Skeletal muscle tissue (tissue), 4 donors: Measurements from ENCODE around the gene RPL10. TPM values are rescaled to one million over a fixed set of nuclear protein-coding genes. Genes with fewer than 3 reads are reported as not detected.

ENCODE experiments used
- H3K27ac ChIP-seq: one replicate; pipeline ENCODE4 v1.7.0; 2013; ENCODE audit warnings: mild to moderate bottlenecking, low read depth, low read length, inconsistent platforms
- H3K27me3 ChIP-seq, 3 donors: one replicate each; pipeline ENCODE4 v1.7.0; 2013; ENCODE audit warnings: low read length in 3 of 3; ENCODE audit not compliant: control insufficient read depth in 3 of 3, insufficient read depth in 3 of 3
- H3K36me3 ChIP-seq, 3 donors: one replicate each; pipeline ENCODE4 v1.7.0; 2013; ENCODE audit warnings: low read length in 3 of 3; ENCODE audit not compliant: control insufficient read depth in 3 of 3, insufficient read depth in 3 of 3
- H3K4me1 ChIP-seq, 3 donors: one replicate each; pipeline ENCODE4 v1.7.0; 2013; ENCODE audit warnings: low read length in 3 of 3, mild to moderate bottlenecking in 3 of 3; ENCODE audit not compliant: control insufficient read depth in 3 of 3, insufficient read depth in 3 of 3
- H3K4me3 ChIP-seq, 3 donors: one replicate each; pipeline ENCODE4 v1.7.0; 2013; ENCODE audit warnings: low read length in 3 of 3
- H3K9ac ChIP-seq, 3 donors: one replicate each; pipeline ENCODE4 v1.7.0; 2013; ENCODE audit warnings: low read length in 3 of 3, mild to moderate bottlenecking in 3 of 3, moderate library complexity in 2 of 3, low read depth in 1 of 3
- H3K9me3 ChIP-seq, 3 donors: one replicate each; pipeline ENCODE4 v1.7.0; 2013; ENCODE audit warnings: low read length in 3 of 3; ENCODE audit not compliant: control insufficient read depth in 3 of 3
- total RNA-seq: library from RNA; depleted of rRNA; stranded (reverse); fragments of >200 nt; gene quantifications from one replicate; pipeline ENCODE4 v1.2.3, GENCODE V29; 2014
- donor health status: Osteomylitis.

The RPL10 gene
- total RNA-seq, 1 donor from 2014 or later: 4,963 TPM

DNA sequence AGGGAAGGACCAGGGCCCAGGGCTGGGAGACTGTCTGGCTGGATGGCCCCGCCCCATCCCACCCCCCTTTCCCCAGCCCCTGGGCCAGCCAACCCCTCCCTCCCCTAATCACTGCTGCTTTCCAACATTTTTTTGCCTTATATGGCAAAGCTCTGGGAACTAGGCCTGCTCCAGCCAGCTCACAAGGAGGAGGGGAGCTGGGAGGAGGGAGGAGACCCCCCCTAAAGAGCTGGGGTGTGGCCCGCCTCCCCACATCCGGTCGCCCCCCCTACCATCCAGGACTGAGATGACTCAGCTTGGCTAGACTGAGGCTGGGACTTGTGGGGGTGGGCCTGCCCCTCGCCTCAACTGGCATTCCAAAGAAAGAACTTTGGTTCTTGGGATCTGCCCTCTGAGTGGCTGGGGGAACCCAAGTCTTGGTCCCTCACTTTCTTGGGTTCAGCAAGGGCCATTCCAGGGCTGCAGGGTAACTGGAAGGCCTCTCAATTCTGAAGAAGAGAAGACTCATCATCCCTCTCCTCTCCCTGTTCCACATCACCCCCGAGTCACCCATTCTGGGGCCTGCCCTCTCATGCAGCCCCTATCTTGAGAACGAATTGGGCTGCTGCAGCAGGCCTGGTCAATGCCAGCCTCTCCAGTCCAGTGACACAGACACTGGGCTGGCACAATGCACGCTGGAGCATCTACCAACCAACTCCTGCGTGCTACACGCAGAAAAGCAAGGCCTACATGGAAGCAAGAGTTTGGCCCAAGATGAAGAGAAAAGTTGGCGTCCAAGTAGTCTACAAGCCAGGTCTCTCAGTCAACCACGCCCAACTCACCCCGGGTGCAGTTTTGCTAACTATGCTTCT lies 28.5 kb upstream of the RPL10 start:
- H3K36me3 ChIP-seq: peaks cover 5 to 9% (median 7%) of the 10 kb centered on the region in 3 donors
- H3K4me3 ChIP-seq: peak overlapping the region; percentile 79 to 90 (median 87)
- no peaks in the 10 kb centered on the region for H3K9me3 ChIP-seq
- H3K4me1 ChIP-seq: peaks cover 24 to 52% (median 32%) of the 10 kb centered on the region in 3 donors
- peak overlapping the region; percentile 80 for H3K27ac ChIP-seq
- H3K9ac ChIP-seq: peak overlapping the region; percentile 59 to 82 (median 65)
- H3K27me3 ChIP-seq: no peaks in the 10 kb centered on the region

DNA sequence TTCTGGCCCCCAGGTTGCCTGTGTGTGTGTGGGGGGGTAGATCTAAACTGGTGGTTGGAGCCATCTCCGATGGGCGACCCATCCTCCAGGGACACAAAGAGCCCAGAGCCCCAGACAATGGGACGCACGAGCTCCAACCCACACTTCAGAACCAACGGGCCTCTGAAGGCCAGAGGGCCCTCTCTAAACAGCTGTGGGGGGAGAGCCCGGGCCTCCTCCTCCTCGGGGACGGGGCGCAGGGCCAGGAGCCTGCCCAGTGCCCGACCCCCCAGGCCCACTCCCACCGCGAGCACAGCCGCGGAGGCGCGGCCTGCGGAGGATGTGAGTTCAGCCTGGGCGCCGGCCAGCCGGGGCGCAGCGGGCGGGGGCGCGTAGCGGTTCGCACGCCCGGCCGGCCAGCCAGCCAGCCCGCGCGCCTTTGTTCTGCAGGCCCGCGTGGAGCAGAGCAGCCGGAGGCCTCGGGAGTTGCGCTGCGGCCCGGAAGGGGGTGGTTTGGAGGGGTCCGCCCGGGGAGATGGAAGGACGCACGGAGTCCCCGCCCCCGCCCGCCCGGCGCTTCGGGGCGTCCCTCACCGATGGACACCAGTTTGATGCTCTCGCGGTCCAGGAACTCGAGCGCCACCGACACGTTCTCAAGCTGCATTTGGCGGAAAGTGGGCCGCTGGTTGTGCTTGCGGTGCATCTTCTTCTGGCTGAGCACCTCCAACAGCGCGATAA lies 27.7 kb upstream of the RPL10 start:
- H3K36me3 ChIP-seq: peaks cover 5 to 9% (median 7%) of the 10 kb centered on the region in 3 donors
- H3K9ac ChIP-seq: peak overlapping the region; percentile 56 to 82 (median 65)
- H3K4me3 ChIP-seq: peak overlapping the region; percentile 83 to 90 (median 87)
- H3K4me1 ChIP-seq: peaks cover 24 to 52% (median 35%) of the 10 kb centered on the region in 3 donors
- no peaks in the 10 kb centered on the region for H3K27me3 ChIP-seq
- peak overlapping the region; percentile 80 for H3K27ac ChIP-seq
- H3K9me3 ChIP-seq: no peaks in the 10 kb centered on the region

DNA sequence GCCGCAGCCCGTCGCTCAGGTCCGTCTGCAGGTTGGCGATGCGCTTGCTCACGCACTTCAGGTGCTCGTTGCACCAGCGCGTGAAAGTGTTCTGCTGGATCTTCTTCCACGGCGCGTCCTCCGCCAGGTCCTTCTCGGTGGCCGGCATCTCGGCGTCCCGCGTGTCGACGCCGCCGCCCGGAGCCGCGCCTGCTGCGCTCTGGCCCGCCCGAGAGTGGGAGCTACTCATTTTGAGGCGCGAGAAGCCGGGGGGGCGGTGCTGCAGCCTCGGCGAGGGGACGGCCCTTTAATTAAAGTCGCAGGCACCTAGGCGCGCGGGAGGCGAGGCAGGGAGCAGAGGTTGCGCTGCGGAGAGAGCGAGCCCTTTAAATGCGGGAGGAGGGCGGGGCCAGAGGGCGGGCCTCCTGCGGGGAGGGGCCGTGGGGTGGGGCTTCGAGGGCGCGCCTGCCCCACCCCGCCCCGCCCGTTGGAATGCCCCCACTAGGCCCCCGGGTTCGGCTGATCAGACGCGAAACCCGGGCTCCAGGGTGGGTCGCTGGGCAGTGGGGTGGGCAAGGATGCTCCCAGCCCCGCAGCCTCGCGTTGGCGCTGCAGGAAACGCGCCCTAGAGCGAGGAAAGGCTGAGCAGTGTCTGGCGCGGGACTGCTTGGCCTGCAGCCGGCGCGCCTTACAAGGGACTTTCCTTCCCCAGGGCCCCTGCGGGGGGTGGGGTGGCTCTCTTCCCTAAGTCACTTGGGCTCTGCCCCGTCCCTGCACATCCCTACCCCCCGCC lies 27.0 kb upstream of the RPL10 start:
- H3K27ac ChIP-seq: peak overlapping the region; percentile 80
- H3K9ac ChIP-seq: peak overlapping the region in 2 of 3 donors; percentile 56 to 82
- no peaks in the 10 kb centered on the region for H3K9me3 ChIP-seq
- H3K4me1 ChIP-seq: peaks cover 24 to 47% (median 35%) of the 10 kb centered on the region in 3 donors
- no peaks in the 10 kb centered on the region for H3K27me3 ChIP-seq
- H3K36me3 ChIP-seq: peaks cover 5 to 6% (median 6%) of the 10 kb centered on the region in 3 donors
- peak overlapping the region; percentile 83 to 90 (median 87) for H3K4me3 ChIP-seq

DNA sequence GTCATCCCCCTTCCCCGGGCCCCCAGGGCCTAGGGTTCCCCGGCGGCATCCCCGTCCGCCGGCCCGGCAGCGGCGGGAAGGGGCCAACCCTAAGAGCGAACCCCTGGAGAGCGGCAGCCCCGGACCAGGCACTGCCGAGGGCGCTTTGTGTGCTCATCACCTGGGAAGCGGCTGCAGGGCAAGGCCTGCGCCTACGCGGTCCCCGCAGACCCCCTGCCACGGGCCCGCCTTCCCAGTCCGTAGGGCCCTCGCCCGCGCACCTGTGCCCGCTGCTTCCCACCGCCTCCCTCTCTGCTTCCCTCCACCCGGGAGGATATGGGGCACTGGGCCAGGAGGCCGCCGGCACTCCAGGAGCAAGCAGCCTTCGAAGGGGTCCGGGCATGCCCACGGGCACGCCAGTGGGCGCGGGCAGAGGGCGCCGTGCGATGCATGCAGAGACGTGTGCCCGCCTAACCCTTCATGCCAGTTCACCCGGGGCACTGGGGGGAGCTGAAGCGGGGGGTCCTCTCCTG lies 26.3 kb upstream of the RPL10 start:
- peak overlapping the region; percentile 30 for H3K27ac ChIP-seq
- peak overlapping the region in 1 of 3 donors; percentile 57 for H3K9ac ChIP-seq
- no peaks in the 10 kb centered on the region for H3K9me3 ChIP-seq
- H3K27me3 ChIP-seq: no peaks in the 10 kb centered on the region
- H3K36me3 ChIP-seq: peaks cover 0 to 5% (median 4%) of the 10 kb centered on the region in 3 donors
- H3K4me1 ChIP-seq: peaks cover 19 to 41% (median 29%) of the 10 kb centered on the region in 3 donors
- peak overlapping the region in 2 of 3 donors; percentile 40 to 58 for H3K4me3 ChIP-seq

DNA sequence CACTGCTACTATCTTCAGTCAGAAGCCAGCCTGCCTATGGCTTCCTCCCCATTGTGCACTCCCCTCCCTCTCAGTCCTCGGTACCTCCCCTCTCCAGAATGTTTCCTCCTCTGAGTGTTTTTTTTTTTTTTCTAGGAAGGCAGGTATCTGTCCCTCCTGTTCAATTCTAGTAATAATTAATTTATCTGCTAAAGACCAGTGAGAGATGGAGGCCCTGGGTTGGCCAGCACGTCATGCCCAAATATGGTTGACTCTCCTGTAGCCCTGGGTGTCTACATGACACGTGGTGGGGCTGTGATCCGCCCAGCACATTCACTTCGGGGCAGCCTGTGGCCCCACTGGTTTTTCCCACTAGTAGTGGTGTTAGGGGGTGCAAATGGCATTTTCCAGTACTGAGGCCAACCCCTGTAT lies 25.6 kb upstream of the RPL10 start:
- Histone ChIP-seq H3K4me1 (peaks cover 13 to 34% (median 26%) of the 10 kb centered on the region in 3 donors), H3K27ac (peak overlapping the region; percentile 36), H3K9me3 (no peaks in the 10 kb centered on the region), H3K27me3 (no peaks in the 10 kb centered on the region), H3K9ac (peak overlapping the region in 1 of 3 donors; percentile 57), H3K36me3 (peaks cover 0 to 2% (median 0%) of the 10 kb centered on the region in 3 donors), H3K4me3 (no peak overlapping the region)

DNA sequence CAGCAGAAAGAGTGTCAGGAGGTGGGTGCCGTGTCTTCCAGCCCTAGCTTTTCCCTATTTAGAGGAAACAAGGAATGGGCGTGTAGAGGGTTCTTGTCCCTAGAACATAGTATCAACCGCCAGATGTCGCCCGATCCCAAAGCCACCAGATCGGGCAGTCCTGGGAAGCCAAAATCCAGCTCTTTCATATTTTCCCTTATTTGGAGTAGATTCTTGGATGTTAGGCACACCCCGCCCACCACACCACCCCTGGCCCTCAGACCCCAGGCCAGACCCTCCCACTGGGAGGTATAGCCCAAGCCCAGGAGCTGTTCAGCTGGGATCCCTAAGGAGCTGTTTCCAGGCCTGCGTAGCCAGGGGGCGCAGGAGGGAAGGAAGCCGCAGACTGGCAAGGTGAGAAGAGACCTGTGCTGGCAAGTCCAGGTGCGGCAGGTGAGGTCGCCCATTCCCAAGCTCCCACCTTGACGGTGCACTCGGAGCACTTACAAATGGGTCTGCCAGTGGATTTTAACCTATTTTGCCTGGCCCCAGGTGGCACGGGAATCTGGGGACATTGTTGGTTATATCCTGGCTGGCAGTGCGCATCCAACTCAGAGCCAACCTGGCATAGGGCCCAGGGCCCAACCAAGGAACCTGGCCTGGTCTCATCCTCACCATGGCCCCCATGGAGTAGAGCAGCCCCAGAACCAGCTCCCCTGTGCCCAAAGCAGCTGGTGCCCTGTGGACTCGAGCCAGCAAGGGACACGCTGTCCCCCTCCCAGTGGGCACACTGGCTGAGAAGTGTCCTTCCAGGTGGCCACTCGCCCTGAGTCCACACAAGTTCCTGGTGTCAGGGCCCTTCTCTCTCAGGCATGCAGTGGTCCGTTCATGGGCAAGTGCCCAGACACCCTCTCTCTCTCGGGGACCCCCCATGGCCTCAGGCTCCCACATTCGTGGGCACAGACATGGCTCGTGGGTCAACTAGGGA lies 24.6 kb upstream of the RPL10 start:
- peak overlapping the region; percentile 38 for H3K27ac ChIP-seq
- peak overlapping the region in 2 of 3 donors; percentile 65 to 75 for H3K9ac ChIP-seq
- peak overlapping the region; percentile 52 to 61 (median 59) for H3K4me3 ChIP-seq
- H3K36me3 ChIP-seq: no peaks in the 10 kb centered on the region
- peaks cover 16 to 34% (median 28%) of the 10 kb centered on the region in 3 donors for H3K4me1 ChIP-seq
- no peaks in the 10 kb centered on the region for H3K9me3 ChIP-seq
- no peaks in the 10 kb centered on the region for H3K27me3 ChIP-seq

DNA sequence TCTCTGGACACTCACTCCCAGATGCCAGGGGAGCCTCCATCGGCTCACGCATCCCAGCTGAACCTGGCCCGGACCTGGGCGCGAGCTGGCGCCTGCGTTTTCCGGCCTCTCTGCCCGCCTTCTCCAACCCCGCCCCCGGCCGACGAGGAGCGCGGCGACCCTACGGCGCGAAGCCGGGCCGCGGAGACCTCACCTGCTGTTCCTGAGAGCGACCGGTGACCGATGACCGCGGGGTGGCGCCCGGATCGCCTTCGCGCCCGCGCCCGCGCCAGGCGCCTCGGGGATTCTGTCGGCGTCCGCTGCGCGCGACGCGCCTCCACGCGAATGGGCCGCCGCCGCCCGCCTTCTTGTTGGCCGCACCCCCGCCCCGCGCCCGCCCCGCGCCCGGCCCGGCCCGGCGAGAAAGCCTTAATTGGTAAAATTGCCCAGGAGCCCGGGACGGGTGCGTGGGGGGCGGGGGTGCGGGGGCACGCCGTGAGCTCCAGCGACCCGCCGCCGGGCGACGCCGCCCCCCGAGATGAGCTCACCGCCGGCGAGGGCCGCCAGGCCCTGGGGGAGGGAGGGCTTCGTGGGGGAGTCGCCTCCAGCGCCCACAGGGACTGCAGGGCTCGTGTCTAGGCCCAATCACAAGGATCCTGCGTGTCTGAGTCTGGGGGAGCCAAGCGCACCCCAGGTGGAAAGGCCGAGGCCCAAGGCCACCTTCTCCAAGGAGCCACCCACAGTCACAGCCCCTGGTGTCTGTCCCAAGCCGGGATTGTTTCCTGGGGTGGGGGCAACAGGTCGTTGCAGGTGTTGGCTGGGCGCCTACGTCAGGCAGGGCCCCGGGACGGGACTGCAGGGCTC lies 23.6 kb upstream of the RPL10 start, which contains the start of gene FLNA:
FLNA (minus strand) TSS at position 322 of the 843 bp plus-strand sequence. CDS start 3,389 bp downstream, outside the sequence.
- Histone ChIP-seq H3K9me3 (no peaks in the 10 kb centered on the region), H3K4me3 (peak within 1 kb of the TSS; percentile 52 to 61 (median 59)), H3K4me1 (peaks cover 16 to 29% (median 28%) of the 10 kb centered on the region in 3 donors), H3K27ac (peak within 1 kb of the TSS; percentile 44), H3K27me3 (no peaks in the 10 kb centered on the region), H3K36me3 (no peaks in the 10 kb centered on the region), H3K9ac (peak within 1 kb of the TSS in 2 of 3 donors; percentile 65 to 75)

DNA sequence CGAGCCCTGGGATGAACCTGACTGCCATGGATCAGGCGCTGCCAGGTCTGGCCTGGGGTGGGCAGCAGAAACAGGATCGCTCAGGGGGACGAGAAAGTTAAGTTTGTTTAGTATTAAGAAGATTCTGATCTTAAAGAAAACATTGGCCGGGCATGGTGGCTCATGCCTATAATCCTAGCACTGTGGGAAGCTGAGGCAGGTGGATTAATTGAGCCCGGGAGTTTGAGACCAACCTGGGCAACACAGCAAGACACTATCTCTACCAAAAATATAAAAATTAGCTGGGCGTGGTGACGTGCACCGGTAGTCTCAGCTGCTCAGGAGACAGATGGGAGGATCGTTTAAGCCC lies 23.0 kb upstream of the RPL10 start:
- Histone ChIP-seq H3K36me3 (peaks cover 0 to 3% (median 0%) of the 10 kb centered on the region in 3 donors), H3K4me3 (peak overlapping the region in 1 of 3 donors; percentile 51), H3K27ac (peak overlapping the region; percentile 44), H3K4me1 (peaks cover 20 to 29% (median 28%) of the 10 kb centered on the region in 3 donors), H3K9me3 (no peaks in the 10 kb centered on the region), H3K9ac (peak overlapping the region in 2 of 3 donors; percentile 64 to 68), H3K27me3 (no peaks in the 10 kb centered on the region)
